ENCODE results near the gene TBC1D22A. TPM values are rescaled to one million over a fixed set of nuclear protein-coding genes. Genes with fewer than 3 reads are reported as not detected.
A peak's percentile ranks its signal among the peaks of the same experiment; 100 is the strongest.

Gene TBC1D22A
- total and polyA plus RNA-seq, 8 donors, result 14.4 to 33.5 (median 15.7) TPM

DNA sequence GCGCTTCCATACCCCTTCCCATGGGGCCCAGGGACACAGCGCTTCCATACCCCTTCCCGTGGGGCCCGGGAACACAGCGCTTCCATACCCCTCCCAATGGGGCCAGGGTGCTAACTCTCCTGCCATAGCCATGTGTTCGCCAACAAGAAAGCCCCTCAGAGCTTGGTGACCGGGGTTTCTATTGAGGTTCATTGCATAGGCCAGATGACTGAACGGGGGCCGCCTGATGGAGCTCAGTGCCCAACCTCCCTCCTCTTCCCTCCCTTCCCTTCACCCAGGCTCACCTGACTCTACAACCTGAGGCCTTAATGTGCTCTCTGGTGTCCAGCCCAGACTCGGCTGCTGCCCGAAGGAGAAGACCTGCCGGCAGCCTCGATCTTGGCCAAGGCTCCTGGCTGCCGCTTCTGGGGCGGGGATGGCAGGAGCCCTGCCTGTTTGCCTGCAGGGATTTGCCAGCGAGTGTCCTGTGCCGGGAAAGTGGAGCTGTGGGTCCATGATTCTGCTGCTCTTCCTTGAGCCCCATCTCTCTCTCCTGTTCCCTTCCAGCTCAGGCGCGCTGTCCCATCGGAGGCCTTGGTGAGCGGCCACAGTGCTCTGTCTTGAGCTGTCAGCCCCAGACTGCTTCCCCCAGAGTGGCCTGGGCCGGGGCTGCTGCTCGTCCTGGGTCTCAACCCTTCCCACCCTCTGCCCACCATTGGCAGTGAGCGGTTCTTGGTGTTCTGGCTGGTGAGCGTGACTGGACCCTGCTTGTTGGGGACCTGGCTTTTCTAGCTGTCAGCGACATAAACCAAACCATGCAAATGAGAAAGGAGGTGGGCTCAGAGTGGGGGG is 267.0 kb downstream of the TBC1D22A start:
- no peaks in the 10 kb centered on the region for H3K36me3 ChIP-seq
- TF ChIP-seq CTCF (IDR thresholded peaks at IDR 0.05), result no peak
- H3K27me3 ChIP-seq, result no peaks in the 10 kb centered on the region
- ATAC-seq (no peak), DNase-seq (peak in 1 of 4 donors; percentile 27)
- no peaks in the 10 kb centered on the region for H3K9me3 ChIP-seq
- no peak overlapping the region for H3K4me3 ChIP-seq
- intact Hi-C loops (cut with DNase I), result no loop called here
- no peak overlapping the region for H3K27ac ChIP-seq
- H3K4me1 ChIP-seq, result peaks cover 0 to 2% of the 10 kb centered on the region in 2 donors

DNA sequence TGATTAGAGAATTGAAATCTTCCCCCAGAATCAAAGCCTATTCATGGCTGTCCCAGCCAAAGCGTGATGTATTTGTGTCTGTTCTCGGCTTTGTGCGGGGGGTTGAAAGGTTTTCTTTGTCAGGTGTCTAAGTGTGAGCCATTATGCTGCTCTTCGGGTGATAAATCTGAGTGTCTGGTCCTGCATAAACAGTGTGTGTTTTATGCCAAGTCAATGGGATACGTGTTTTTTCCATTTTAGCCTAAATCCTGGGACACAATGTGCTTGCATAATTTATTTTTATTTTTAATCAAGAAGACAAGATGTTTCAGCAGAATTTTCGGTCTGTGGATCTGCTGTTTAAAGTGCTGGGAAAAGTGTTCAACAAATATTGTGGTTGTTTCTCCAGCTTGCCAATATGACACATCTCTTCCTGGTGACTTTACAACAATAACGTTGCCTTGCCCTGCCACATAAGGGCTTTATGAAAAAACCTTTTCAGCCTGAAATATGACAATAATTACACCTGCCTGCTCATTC is 267.8 kb downstream of the TBC1D22A start:
- no peak for TF ChIP-seq CTCF (IDR thresholded peaks at IDR 0.05)
- intact Hi-C loops (cut with DNase I), result no loop called here
- no peak for ATAC-seq
- Histone ChIP-seq H3K27me3 (no peaks in the 10 kb centered on the region), H3K4me3 (no peak overlapping the region), H3K36me3 (no peaks in the 10 kb centered on the region), H3K27ac (no peak overlapping the region), H3K4me1 (peaks cover 0 to 2% of the 10 kb centered on the region in 2 donors), H3K9me3 (no peaks in the 10 kb centered on the region)
- DNase-seq, result no peak

GRCh38 chr22:47030881-47031627 is 268.6 kb downstream of the TBC1D22A start:
- peak in 1 of 4 donors; percentile 31 for DNase-seq
- Histone ChIP-seq H3K27me3 (no peaks in the 10 kb centered on the region), H3K4me1 (peaks cover 0 to 2% of the 10 kb centered on the region in 2 donors), H3K4me3 (no peak overlapping the region), H3K9me3 (no peaks in the 10 kb centered on the region), H3K27ac (no peak overlapping the region), H3K36me3 (no peaks in the 10 kb centered on the region)
- no peak for ATAC-seq
- TF ChIP-seq CTCF (IDR thresholded peaks at IDR 0.05), result no peak
- intact Hi-C loops (cut with DNase I), result no loop called here

DNA sequence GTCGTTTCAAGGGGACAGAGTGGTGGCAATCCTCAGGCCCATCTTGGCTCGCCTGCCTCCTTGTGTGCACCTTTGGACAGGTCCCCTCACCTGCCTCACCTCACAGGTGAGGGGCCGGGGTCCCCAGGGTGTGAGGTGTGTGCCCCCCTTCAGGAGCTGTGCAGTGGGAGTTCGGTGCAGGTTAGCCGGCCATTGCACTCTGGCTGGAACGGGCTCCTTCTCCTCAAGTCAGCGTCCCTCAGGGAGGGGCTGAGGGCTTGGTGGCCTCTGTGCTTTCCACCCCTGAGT is 269.1 kb downstream of the TBC1D22A start:
- no peaks in the 10 kb centered on the region for H3K9me3 ChIP-seq
- intact Hi-C loops (cut with DNase I), result no loop called here
- no peak for ATAC-seq
- H3K27me3 ChIP-seq, result no peaks in the 10 kb centered on the region
- no peaks in the 10 kb centered on the region for H3K36me3 ChIP-seq
- H3K27ac ChIP-seq, result no peak overlapping the region
- no peak for TF ChIP-seq CTCF (IDR thresholded peaks at IDR 0.05)
- peak in 1 of 4 donors; percentile 21 for DNase-seq
- H3K4me3 ChIP-seq, result no peak overlapping the region
- H3K4me1 ChIP-seq, result peaks cover 0 to 2% of the 10 kb centered on the region in 2 donors

Data from left lung (tissue), 10 donors.